HepG2 (cell line): ENCODE data around the gene TMEM200B. TPM values are rescaled to one million over a fixed set of nuclear protein-coding genes. Genes with fewer than 3 reads are reported as not detected.

ENCODE experiments used
- ATAC-seq: fragments of 200-7000 bp; cut with Tn5 transposase; 3 replicates; pipeline ENCODE4 v1.9.1; 2020; ENCODE audit warnings: mild to moderate bottlenecking, moderate library complexity
- BruUV-seq: library from RNA; stranded (reverse); fragments of 400-500 nt; replicated peaks from 2 replicates; lab custom pipeline; 2021; lab: Mats Ljungman, UMichigan
- CTCF ChIA-PET: fragments of 300-600 bp; formaldehyde crosslinking; extraction: SDS; loops from one replicate; lab custom pipeline; 2021; ENCODE audit warnings: low total read pairs, inconsistent platforms, low intra/inter-chr PET ratio; lab: Yijun Ruan, JAX
- POLR2A ChIA-PET: fragments of 350-600 bp; sonication (Branson Sonifier 250); formaldehyde crosslinking; loops from one replicate; lab custom pipeline; 2020; ENCODE audit warnings: antibody characterized with exemption, inconsistent platforms; lab: Yijun Ruan, JAX
- DNase-seq: peaks from one replicate; pipeline ENCODE4 v3.0.0-alpha.2; 2015; ENCODE audit warnings: low spot score
- FAIRE-seq: peaks from 3 replicates; lab custom pipeline; 2011; peaks lifted over from hg19 to GRCh38; lab: Jason Lieb, UNC
- H2AFZ ChIP-seq: one replicate; pipeline ENCODE4 v1.6.1; 2011; ENCODE audit warnings: low read length, inconsistent platforms
- H3K27ac ChIP-seq: fragments of 300-600 bp; 3 replicates; pipeline ENCODE4 v1.8.0; 2011; ENCODE audit warnings: mixed run types, mild to moderate bottlenecking, mixed read lengths, low read length, inconsistent platforms; ENCODE audit not compliant: insufficient read depth; ENCODE audit errors: extremely low read length
- H3K27me3 ChIP-seq, 2 experiments: fragments of 200-600 bp in 1 of 2; 2 replicates in 1 of 2; 3 replicates in 1 of 2; pipeline versions ENCODE4 v1.6.0 to v1.8.0; 2011; ENCODE audit warnings: low read length in 2 of 2, mild to moderate bottlenecking in 2 of 2, moderate library complexity in 2 of 2, inconsistent platforms in 1 of 2; ENCODE audit not compliant: insufficient read depth in 2 of 2, control insufficient read depth in 1 of 2
- H3K36me3 ChIP-seq, 2 experiments: fragments of 200-600 bp in 1 of 2; replicated peaks in 1 of 2; 2 replicates in 1 of 2; 3 replicates in 1 of 2; pipeline versions ENCODE4 v1.5.1 to v1.8.0; 2011; ENCODE audit warnings: low read length in 2 of 2, inconsistent platforms in 1 of 2; ENCODE audit not compliant: insufficient read depth in 2 of 2, control insufficient read depth in 1 of 2
- H3K4me1 ChIP-seq: 2 replicates; pipeline ENCODE4 v1.5.1; 2012; ENCODE audit warnings: low read length, inconsistent platforms; ENCODE audit not compliant: insufficient read depth
- H3K4me2 ChIP-seq: 2 replicates; pipeline ENCODE4 v1.6.0; 2011; ENCODE audit warnings: low read depth, low read length, inconsistent platforms
- H3K4me3 ChIP-seq, 3 experiments: fragments of 200-600 bp in 1 of 3; sonication (generic), shearing (Covaris generic) in 1 of 3; replicated peaks in 1 of 3; 2 replicates each; pipeline ENCODE4 v1.5.1; 2011 to 2016; ENCODE audit warnings: low read length in 3 of 3, inconsistent platforms in 2 of 3, low read depth in 2 of 3, mild to moderate bottlenecking in 2 of 3, control low read depth in 1 of 3, mixed read lengths in 1 of 3; ENCODE audit not compliant: insufficient read depth in 1 of 3
- H3K79me2 ChIP-seq: one replicate; pipeline ENCODE4 v1.6.1; 2011; ENCODE audit warnings: low read length, inconsistent platforms; ENCODE audit not compliant: insufficient read depth
- H3K9ac ChIP-seq: 2 replicates; pipeline ENCODE4 v1.6.0; 2011; ENCODE audit warnings: mild to moderate bottlenecking, low read depth, low read length, inconsistent platforms; ENCODE audit not compliant: insufficient read depth
- H3K9me3 ChIP-seq: 2 replicates; pipeline ENCODE4 v1.5.1; 2012; ENCODE audit warnings: mild to moderate bottlenecking, low read length
- H4K20me1 ChIP-seq: 2 replicates; pipeline ENCODE4 v1.6.0; 2011; ENCODE audit warnings: inconsistent platforms, mild to moderate bottlenecking, low read length, moderate library complexity; ENCODE audit not compliant: insufficient read depth
- ARNTL ChIP-seq: sonication (generic); formaldehyde crosslinking; IDR thresholded peaks from 2 replicates; pipeline ENCODE4 v1.4.0; 2020; ENCODE audit warnings: mild to moderate bottlenecking, missing genetic modification reagents
- CREB1 ChIP-seq, 2 experiments: fragments of 450-650 bp in 1 of 2; IDR thresholded peaks; 2 replicates each; pipeline ENCODE4 v1.6.1; 2016 to 2017; ENCODE audit warnings: control low read depth in 1 of 2, mild to moderate bottlenecking in 1 of 2, missing compliant biosample characterization in 1 of 2, missing genetic modification characterization in 1 of 2
- CTCF ChIP-seq: sonication (generic); formaldehyde crosslinking; IDR thresholded peaks from 2 replicates; pipeline ENCODE4 v1.5.0; 2020; ENCODE audit warnings: mild to moderate bottlenecking, missing genetic modification reagents, moderate library complexity
- ETV5 ChIP-seq: IDR thresholded peaks from 2 replicates; pipeline ENCODE4 v1.6.1; 2018; ENCODE audit warnings: missing biosample characterization, missing genetic modification reagents, inconsistent platforms, borderline replicate concordance
- JDP2 ChIP-seq: sonication (generic); formaldehyde crosslinking; IDR thresholded peaks from 2 replicates; pipeline ENCODE4 v1.8.1; 2022; ENCODE audit warnings: missing genetic modification reagents, borderline replicate concordance
- JUND ChIP-seq: sonication (generic); formaldehyde crosslinking; IDR thresholded peaks from 2 replicates; pipeline ENCODE4 v1.8.0; 2022; ENCODE audit warnings: mild to moderate bottlenecking, missing genetic modification reagents
- MIER2 ChIP-seq: IDR thresholded peaks from 2 replicates; pipeline ENCODE4 v1.6.1; 2016; ENCODE audit warnings: missing biosample characterization, missing genetic modification reagents
- MXD4 ChIP-seq: IDR thresholded peaks from 2 replicates; pipeline ENCODE4 v1.6.1; 2016; ENCODE audit warnings: mild to moderate bottlenecking, missing biosample characterization, missing genetic modification reagents
- MYPOP ChIP-seq: sonication (generic); formaldehyde crosslinking; IDR thresholded peaks from 2 replicates; pipeline ENCODE4 v1.8.1; 2023; ENCODE audit warnings: mild to moderate bottlenecking, moderate library complexity, missing genetic modification reagents
- POGK ChIP-seq: sonication (generic); formaldehyde crosslinking; conservative IDR thresholded peaks from 2 replicates; pipeline ENCODE4 v1.8.0; 2022; ENCODE audit warnings: mild to moderate bottlenecking, moderate library complexity, missing genetic modification reagents
- SIX1 ChIP-seq: sonication (generic); formaldehyde crosslinking; IDR thresholded peaks from 2 replicates; pipeline ENCODE4 v1.4.0; 2020; ENCODE audit warnings: missing genetic modification reagents, borderline replicate concordance
- SOX6 ChIP-seq, 2 experiments: fragments of 450-650 bp in 1 of 2; sonication (generic) in 1 of 2; formaldehyde crosslinking in 1 of 2; IDR thresholded peaks; 2 replicates each; pipeline versions ENCODE4 v1.4.0 to v1.6.1; 2017 to 2020; ENCODE audit warnings: antibody characterized with exemption in 1 of 2, mild to moderate bottlenecking in 1 of 2, missing genetic modification reagents in 1 of 2
- TBL1XR1 ChIP-seq: fragments of 150-350 bp; IDR thresholded peaks from 2 replicates; pipeline ENCODE4 v1.6.1; 2014; ENCODE audit warnings: borderline replicate concordance, low read length; ENCODE audit not compliant: partially characterized antibody
- THAP11 ChIP-seq: IDR thresholded peaks from 2 replicates; pipeline ENCODE4 v1.6.1; 2016; ENCODE audit warnings: missing biosample characterization, missing genetic modification reagents
- ZFP1 ChIP-seq: IDR thresholded peaks from 2 replicates; pipeline ENCODE4 v1.6.1; 2016
- ZFX ChIP-seq: sonication (generic); formaldehyde crosslinking; IDR thresholded peaks from 2 replicates; pipeline ENCODE4 v1.4.0; 2020; ENCODE audit warnings: mild to moderate bottlenecking, low read depth, missing genetic modification reagents, moderate library complexity
- ZNF12 ChIP-seq: sonication (generic); formaldehyde crosslinking; IDR thresholded peaks from 2 replicates; pipeline ENCODE4 v1.5.0; 2020; ENCODE audit warnings: missing genetic modification reagents
- ZNF124 ChIP-seq: sonication (generic); formaldehyde crosslinking; IDR thresholded peaks from 2 replicates; pipeline ENCODE4 v1.4.0; 2020; ENCODE audit warnings: missing genetic modification reagents
- WGBS: methylation state at CpG from one replicate; pipeline ENCODE4 v1.1.6; 2017; ENCODE audit warnings: low lambda C conversion rate; 5-methylcytosine and 5-hydroxymethylcytosine counted together
- in situ Hi-C: cut with HindIII; loops from 2 replicates; pipeline ENCODE4 v1.10.0; 2017; ENCODE audit warnings: low pct_unique_long_range_greater_than_20kb; ENCODE audit not compliant: extremely low pct_ligation_motif_present
- intact Hi-C: fragments of 100-400 bp; cut with micrococcal nuclease; formaldehyde crosslinking; loops from one replicate; pipeline ENCODE4 v1.10.0; 2022; ENCODE audit not compliant: unreplicated experiment
- polyA plus RNA-seq, 8 experiments: library from polyadenylated mRNA; depleted of rRNA in 3 of 8; stranded (reverse) in 7 of 8; unstranded in 1 of 8; fragments of >200 nt; fragmentation: Illumina TruSeq in 4 of 8; extraction: Trizol in 4 of 8; gene quantifications; 2 replicates each; pipeline versions ENCODE4 v1.2.1 to v1.2.3, GENCODE V29; 2011 to 2016; ENCODE audit warnings: low read depth in 4 of 8, missing spikeins in 1 of 8, mixed read lengths in 1 of 8; ENCODE audit not compliant: insufficient read depth in 1 of 8
- total RNA-seq, 5 experiments: library from RNA; depleted of rRNA; stranded (reverse); fragments of >200 nt; fragmentation: Illumina TruSeq; extraction: Trizol; gene quantifications; 2 replicates each; pipeline ENCODE4 v1.2.3, GENCODE V29; 2016; ENCODE audit warnings: low read depth in 1 of 5

TMEM200B gene
- total and polyA plus RNA-seq, 2 of the 13 experiments (the other 11 are each of a cell fraction or from before 2014, with no cell fraction given), result 1.1 to 1.4 TPM

- ChIA-PET POLR2A (interaction anchor here (1.5 to 3.2 kb wide), 2 partner anchors 21 to 36 kb away, joined by 5 to 13 read pairs; partner anchors contain the start of gene SRSF4), CTCF (no interaction called here)
- H3K9ac ChIP-seq, result no peak overlapping the region
- H2AFZ ChIP-seq, result no peak overlapping the region
- intact Hi-C loops, result loop anchor here (1.0 kb wide), 2 partner anchors 22 to 51 kb away; no protein-coding TSS in a partner anchor
- in situ Hi-C loops, result no loop called here
- no peaks in the 10 kb centered on the region for H4K20me1 ChIP-seq
- peak; percentile 96 for ATAC-seq
- H3K4me3 ChIP-seq, result no peak overlapping the region
- no peaks in the 10 kb centered on the region for H3K9me3 ChIP-seq
- H3K4me1 ChIP-seq, result peaks cover 32% of the 10 kb centered on the region
- peak; percentile 92 for DNase-seq
- no TSS peak for BruUV-seq
- peak overlapping the region; percentile 63 for H3K4me2 ChIP-seq
- peak; percentile 92 for FAIRE-seq
- H3K36me3 ChIP-seq, result peaks cover 14 to 36% of the 10 kb centered on the region in 2 experiments
- H3K27ac ChIP-seq, result peak overlapping the region; percentile 82
- no peaks in the 10 kb centered on the region for H3K27me3 ChIP-seq
- whole genome bisulfite sequencing, result 20% methylated on average over 8 of the region's 8 CpGs
- no peaks in the 10 kb centered on the region for H3K79me2 ChIP-seq
- TF ChIP-seq MYPOP (CRISPR knock-in tag) (no peak), SOX6 (IDR thresholded peaks at IDR 0.05) (no peak), SOX6 (CRISPR knock-in tag; IDR thresholded peaks at IDR 0.05) (peak; percentile 65), ZNF12 (CRISPR knock-in tag) (peak; percentile 15; the same call in 1 of the 2 replicates), ZFX (CRISPR knock-in tag) (no peak; the same call in 1 of the 2 replicates), POGK (CRISPR knock-in tag) (peak; percentile 65; the same call in 1 of the 2 replicates), JDP2 (CRISPR knock-in tag) (no peak), CREB1 (IDR thresholded peaks at IDR 0.05) (no peak), CREB1 (CRISPR knock-in tag; IDR thresholded peaks at IDR 0.05) (peak; percentile 60), CTCF (CRISPR knock-in tag) (0 out of 2 replicates have a peak, but pooled peaks have one; percentile 8), TBL1XR1 (peak; percentile 57), ETV5 (peak; percentile 50; the same call in 1 of the 2 replicates), ZNF124 (CRISPR knock-in tag) (0 out of 2 replicates have a peak, but pooled peaks have one; percentile 44), MIER2 (CRISPR knock-in tag) (peak; percentile 41; the same call in 1 of the 2 replicates), MXD4 (0 out of 2 replicates have a peak, but pooled peaks have one; percentile 56), ZFP1 (CRISPR knock-in tag) (0 out of 2 replicates have a peak, but pooled peaks have one; percentile 36), JUND (CRISPR knock-in tag) (0 out of 2 replicates have a peak, but pooled peaks have one; percentile 17), THAP11 (CRISPR knock-in tag) (peak; percentile 49; the same call in 1 of the 2 replicates), SIX1 (peak; percentile 35; the same call in 1 of the 2 replicates), ARNTL (CRISPR knock-in tag) (no peak)
Measured at GRCh38 chr1:29145739-29146437, 22.2 kb upstream of the TMEM200B start.
